K562 (cell line): Measurements from ENCODE around the gene SLC4A9. TPM values are rescaled to one million over a fixed set of nuclear protein-coding genes. Genes with fewer than 3 reads are reported as not detected.

Experiments used
- BRF1 ChIP-seq: IDR thresholded peaks from 3 replicates; pipeline ENCODE4 v1.6.1; 2011; ENCODE audit warnings: borderline replicate concordance, mild to moderate bottlenecking; ENCODE audit not compliant: insufficient read length; ENCODE audit errors: extremely low read depth
- HMGN3 ChIP-seq: IDR thresholded peaks from 2 replicates; pipeline ENCODE4 v1.6.1; 2011; ENCODE audit warnings: borderline replicate concordance, low read depth, mild to moderate bottlenecking, mixed read lengths, low read length; ENCODE audit not compliant: insufficient read length; ENCODE audit errors: extremely low read depth
- POLR3G ChIP-seq: IDR thresholded peaks from 2 replicates; pipeline ENCODE4 v1.6.1; 2011; ENCODE audit not compliant: insufficient read length, insufficient replicate concordance; ENCODE audit errors: extremely low read depth
- TCF7 ChIP-seq: sonication (generic); IDR thresholded peaks from 2 replicates; pipeline ENCODE4 v1.6.1; 2016; ENCODE audit warnings: antibody characterized with exemption, borderline replicate concordance
- ZBTB2 ChIP-seq: fragments of 450-650 bp; IDR thresholded peaks from 2 replicates; pipeline ENCODE4 v1.6.1; 2016; ENCODE audit warnings: antibody characterized with exemption
- ZBTB40 ChIP-seq, 2 experiments: fragments of 450-650 bp in 1 of 2; sonication (generic) in 1 of 2; formaldehyde crosslinking in 1 of 2; IDR thresholded peaks; 2 replicates each; pipeline versions ENCODE4 v1.7.1 to v1.9.0; 2016 to 2022; ENCODE audit warnings: inconsistent platforms in 1 of 2, mild to moderate bottlenecking in 1 of 2, missing genetic modification reagents in 1 of 2
- ZC3H11A ChIP-seq: IDR thresholded peaks from 2 replicates; pipeline ENCODE4 v1.6.1; 2012; ENCODE audit warnings: low read depth, low read length, improper control_type of control experiment
- polyA plus RNA-seq, 8 experiments: library from polyadenylated mRNA; depleted of rRNA in 4 of 8; stranded (reverse) in 5 of 8; unstranded in 3 of 8; fragments of >200 nt; fragmentation: Nextera tagmentation in 2 of 8; fragmentation: Illumina TruSeq in 1 of 8; extraction: Ambion mirVana in 2 of 8; extraction: Trizol in 1 of 8; gene quantifications; 2 replicates each; pipeline versions ENCODE4 v1.2.1 to v1.2.3, GENCODE V29; 2011 to 2014; ENCODE audit warnings: inconsistent platforms in 1 of 8, missing spikeins in 1 of 8
- total RNA-seq, 7 experiments: library from RNA; depleted of rRNA in 6 of 7; stranded (reverse); fragments of >200 nt in 6 of 7; fragmentation: Illumina TruSeq in 2 of 7; extraction: Trizol in 2 of 7; gene quantifications; 2 replicates each; pipeline versions ENCODE4 v1.2.1 to v1.2.3, GENCODE V29; 2011 to 2021; ENCODE audit warnings: low replicate concordance in 1 of 7

The SLC4A9 gene
- total and polyA plus RNA-seq, 9 of the 15 experiments (the other 6 are each of a cell fraction or from before 2014, with no cell fraction given): 0.05 to 0.13 TPM; not detected in 7

GRCh38 chr5:140363631-140364471, 3.9 kb downstream of the SLC4A9 start (continued):
- TF ChIP-seq ZBTB40 (IDR thresholded peaks at IDR 0.05): 0 out of 2 replicates have a peak, but pooled peaks have one; percentile 7
- TF ChIP-seq ZBTB40 (CRISPR knock-in tag; IDR thresholded peaks at IDR 0.05): no peak
- 0 out of 2 replicates have a peak, but pooled peaks have one; percentile 34 for TF ChIP-seq ZBTB2
- TF ChIP-seq POLR3G: no peak
- TF ChIP-seq BRF1: no peak
- no peak for TF ChIP-seq ZC3H11A
- TF ChIP-seq HMGN3: no peak
- TF ChIP-seq TCF7: 0 out of 2 replicates have a peak, but pooled peaks have one; percentile 5
